HepG2 (cell line): ENCODE results near the gene TMX4. TPM values are rescaled to one million over a fixed set of nuclear protein-coding genes. Genes with fewer than 3 reads are reported as not detected.

Experiments
- ADNP ChIP-seq: sonication (generic); formaldehyde crosslinking; IDR thresholded peaks from 2 replicates; pipeline ENCODE4 v1.4.0; 2020; ENCODE audit warnings: missing genetic modification reagents
- GTF2F1 ChIP-seq: fragments of 150-350 bp; IDR thresholded peaks from 2 replicates; pipeline ENCODE4 v1.6.1; 2014; ENCODE audit warnings: low read length
- MZF1 ChIP-seq: sonication (generic); formaldehyde crosslinking; IDR thresholded peaks from 2 replicates; pipeline ENCODE4 v1.8.1; 2023; ENCODE audit warnings: mild to moderate bottlenecking, missing genetic modification reagents, borderline replicate concordance
- NCOA5 ChIP-seq: sonication (generic); formaldehyde crosslinking; IDR thresholded peaks from 2 replicates; pipeline ENCODE4 v1.4.0; 2020; ENCODE audit warnings: missing genetic modification reagents
- PITX1 ChIP-seq: sonication (generic); formaldehyde crosslinking; IDR thresholded peaks from 2 replicates; pipeline ENCODE4 v1.5.1; 2020; ENCODE audit warnings: mild to moderate bottlenecking, missing genetic modification reagents
- SKIL ChIP-seq: sonication (generic); formaldehyde crosslinking; IDR thresholded peaks from 2 replicates; pipeline ENCODE4 v1.8.0; 2022; ENCODE audit warnings: missing genetic modification reagents, mild to moderate bottlenecking, moderate library complexity, borderline replicate concordance
- THRA ChIP-seq: sonication (generic); formaldehyde crosslinking; IDR thresholded peaks from 2 replicates; pipeline ENCODE4 v1.4.0; 2020; ENCODE audit warnings: missing genetic modification reagents, borderline replicate concordance
- ZNF788 ChIP-seq: sonication (generic); formaldehyde crosslinking; IDR thresholded peaks from 2 replicates; pipeline ENCODE4 v1.5.0; 2020; ENCODE audit warnings: mild to moderate bottlenecking, missing genetic modification reagents, borderline replicate concordance
- polyA plus RNA-seq, 8 experiments: library from polyadenylated mRNA; depleted of rRNA in 3 of 8; stranded (reverse) in 7 of 8; unstranded in 1 of 8; fragments of >200 nt; fragmentation: Illumina TruSeq in 4 of 8; extraction: Trizol in 4 of 8; gene quantifications; 2 replicates each; pipeline versions ENCODE4 v1.2.1 to v1.2.3, GENCODE V29; 2011 to 2016; ENCODE audit warnings: low read depth in 4 of 8, missing spikeins in 1 of 8, mixed read lengths in 1 of 8; ENCODE audit not compliant: insufficient read depth in 1 of 8
- total RNA-seq, 5 experiments: library from RNA; depleted of rRNA; stranded (reverse); fragments of >200 nt; fragmentation: Illumina TruSeq; extraction: Trizol; gene quantifications; 2 replicates each; pipeline ENCODE4 v1.2.3, GENCODE V29; 2016; ENCODE audit warnings: low read depth in 1 of 5
- TF ChIP-seq, protein P1 (sequence below), 2 experiments: sonication (generic) in 1 of 2; formaldehyde crosslinking in 1 of 2; IDR thresholded peaks; 2 replicates each; pipeline versions ENCODE4 v1.4.0 to v1.6.1; 2016 to 2020; ENCODE audit warnings: borderline replicate concordance in 1 of 2, low read depth in 1 of 2, mild to moderate bottlenecking in 1 of 2, missing genetic modification reagents in 1 of 2
- TF ChIP-seq, protein P2 (sequence below): sonication (generic); formaldehyde crosslinking; IDR thresholded peaks from 2 replicates; pipeline ENCODE4 v1.5.0; 2020; ENCODE audit warnings: mild to moderate bottlenecking, missing genetic modification reagents, borderline replicate concordance

Gene TMX4
- total and polyA plus RNA-seq, 2 of the 13 experiments (the other 11 are each of a cell fraction or from before 2014, with no cell fraction given): 7.6 to 21.4 TPM

- TF ChIP-seq, protein P1, sequence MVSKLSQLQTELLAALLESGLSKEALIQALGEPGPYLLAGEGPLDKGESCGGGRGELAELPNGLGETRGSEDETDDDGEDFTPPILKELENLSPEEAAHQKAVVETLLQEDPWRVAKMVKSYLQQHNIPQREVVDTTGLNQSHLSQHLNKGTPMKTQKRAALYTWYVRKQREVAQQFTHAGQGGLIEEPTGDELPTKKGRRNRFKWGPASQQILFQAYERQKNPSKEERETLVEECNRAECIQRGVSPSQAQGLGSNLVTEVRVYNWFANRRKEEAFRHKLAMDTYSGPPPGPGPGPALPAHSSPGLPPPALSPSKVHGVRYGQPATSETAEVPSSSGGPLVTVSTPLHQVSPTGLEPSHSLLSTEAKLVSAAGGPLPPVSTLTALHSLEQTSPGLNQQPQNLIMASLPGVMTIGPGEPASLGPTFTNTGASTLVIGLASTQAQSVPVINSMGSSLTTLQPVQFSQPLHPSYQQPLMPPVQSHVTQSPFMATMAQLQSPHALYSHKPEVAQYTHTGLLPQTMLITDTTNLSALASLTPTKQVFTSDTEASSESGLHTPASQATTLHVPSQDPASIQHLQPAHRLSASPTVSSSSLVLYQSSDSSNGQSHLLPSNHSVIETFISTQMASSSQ (IDR thresholded peaks at IDR 0.05; ENCODE audit: low read depth): no peak
- TF ChIP-seq, protein P1 (CRISPR knock-in tag; IDR thresholded peaks at IDR 0.05; ENCODE audit: borderline replicate concordance): peak; percentile 57; the same call in 1 of the 2 replicates
- TF ChIP-seq THRA (CRISPR knock-in tag) (peak; percentile 31; the same call in 1 of the 2 replicates), SKIL (0 out of 2 replicates have a peak, but pooled peaks have one; percentile 41), GTF2F1 (0 out of 2 replicates have a peak, but pooled peaks have one; percentile 44), ADNP (CRISPR knock-in tag) (0 out of 2 replicates have a peak, but pooled peaks have one; percentile 51), NCOA5 (0 out of 2 replicates have a peak, but pooled peaks have one; percentile 83), MZF1 (peak; percentile 41; the same call in 1 of the 2 replicates), PITX1 (peak; percentile 60), ZNF788 (peak; percentile 96; the same call in 1 of the 2 replicates)
- TF ChIP-seq, protein P2, sequence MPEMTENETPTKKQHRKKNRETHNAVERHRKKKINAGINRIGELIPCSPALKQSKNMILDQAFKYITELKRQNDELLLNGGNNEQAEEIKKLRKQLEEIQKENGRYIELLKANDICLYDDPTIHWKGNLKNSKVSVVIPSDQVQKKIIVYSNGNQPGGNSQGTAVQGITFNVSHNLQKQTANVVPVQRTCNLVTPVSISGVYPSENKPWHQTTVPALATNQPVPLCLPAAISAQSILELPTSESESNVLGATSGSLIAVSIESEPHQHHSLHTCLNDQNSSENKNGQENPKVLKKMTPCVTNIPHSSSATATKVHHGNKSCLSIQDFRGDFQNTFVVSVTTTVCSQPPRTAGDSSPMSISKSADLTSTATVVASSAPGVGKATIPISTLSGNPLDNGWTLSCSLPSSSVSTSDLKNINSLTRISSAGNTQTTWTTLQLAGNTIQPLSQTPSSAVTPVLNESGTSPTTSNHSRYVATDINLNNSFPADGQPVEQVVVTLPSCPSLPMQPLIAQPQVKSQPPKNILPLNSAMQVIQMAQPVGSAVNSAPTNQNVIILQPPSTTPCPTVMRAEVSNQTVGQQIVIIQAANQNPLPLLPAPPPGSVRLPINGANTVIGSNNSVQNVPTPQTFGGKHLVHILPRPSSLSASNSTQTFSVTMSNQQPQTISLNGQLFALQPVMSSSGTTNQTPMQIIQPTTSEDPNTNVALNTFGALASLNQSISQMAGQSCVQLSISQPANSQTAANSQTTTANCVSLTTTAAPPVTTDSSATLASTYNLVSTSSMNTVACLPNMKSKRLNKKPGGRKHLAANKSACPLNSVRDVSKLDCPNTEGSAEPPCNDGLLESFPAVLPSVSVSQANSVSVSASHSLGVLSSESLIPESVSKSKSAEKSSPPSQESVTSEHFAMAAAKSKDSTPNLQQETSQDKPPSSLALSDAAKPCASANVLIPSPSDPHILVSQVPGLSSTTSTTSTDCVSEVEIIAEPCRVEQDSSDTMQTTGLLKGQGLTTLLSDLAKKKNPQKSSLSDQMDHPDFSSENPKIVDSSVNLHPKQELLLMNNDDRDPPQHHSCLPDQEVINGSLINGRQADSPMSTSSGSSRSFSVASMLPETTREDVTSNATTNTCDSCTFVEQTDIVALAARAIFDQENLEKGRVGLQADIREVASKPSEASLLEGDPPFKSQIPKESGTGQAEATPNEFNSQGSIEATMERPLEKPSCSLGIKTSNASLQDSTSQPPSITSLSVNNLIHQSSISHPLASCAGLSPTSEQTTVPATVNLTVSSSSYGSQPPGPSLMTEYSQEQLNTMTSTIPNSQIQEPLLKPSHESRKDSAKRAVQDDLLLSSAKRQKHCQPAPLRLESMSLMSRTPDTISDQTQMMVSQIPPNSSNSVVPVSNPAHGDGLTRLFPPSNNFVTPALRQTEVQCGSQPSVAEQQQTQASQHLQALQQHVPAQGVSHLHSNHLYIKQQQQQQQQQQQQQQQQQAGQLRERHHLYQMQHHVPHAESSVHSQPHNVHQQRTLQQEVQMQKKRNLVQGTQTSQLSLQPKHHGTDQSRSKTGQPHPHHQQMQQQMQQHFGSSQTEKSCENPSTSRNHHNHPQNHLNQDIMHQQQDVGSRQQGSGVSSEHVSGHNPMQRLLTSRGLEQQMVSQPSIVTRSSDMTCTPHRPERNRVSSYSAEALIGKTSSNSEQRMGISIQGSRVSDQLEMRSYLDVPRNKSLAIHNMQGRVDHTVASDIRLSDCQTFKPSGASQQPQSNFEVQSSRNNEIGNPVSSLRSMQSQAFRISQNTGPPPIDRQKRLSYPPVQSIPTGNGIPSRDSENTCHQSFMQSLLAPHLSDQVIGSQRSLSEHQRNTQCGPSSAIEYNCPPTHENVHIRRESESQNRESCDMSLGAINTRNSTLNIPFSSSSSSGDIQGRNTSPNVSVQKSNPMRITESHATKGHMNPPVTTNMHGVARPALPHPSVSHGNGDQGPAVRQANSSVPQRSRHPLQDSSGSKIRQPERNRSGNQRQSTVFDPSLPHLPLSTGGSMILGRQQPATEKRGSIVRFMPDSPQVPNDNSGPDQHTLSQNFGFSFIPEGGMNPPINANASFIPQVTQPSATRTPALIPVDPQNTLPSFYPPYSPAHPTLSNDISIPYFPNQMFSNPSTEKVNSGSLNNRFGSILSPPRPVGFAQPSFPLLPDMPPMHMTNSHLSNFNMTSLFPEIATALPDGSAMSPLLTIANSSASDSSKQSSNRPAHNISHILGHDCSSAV (CRISPR knock-in tag): peak; percentile 94; the same call in 1 of the 2 replicates
Measured at GRCh38 chr20:8019246-8019997, at the start of gene TMX4 (continued).
